WTC11 (cell line): ENCODE data around the gene BRD4.

Experiments
- CTCF ChIP-seq: fragments of 200-600 bp; IDR thresholded peaks from 2 replicates; pipeline ENCODE4 v1.8.0; 2022; ENCODE audit warnings: antibody characterized with exemption
- MAX ChIP-seq: sonication (generic); formaldehyde crosslinking; IDR thresholded peaks from 2 replicates; pipeline ENCODE4 v1.8.0; 2022; ENCODE audit warnings: mild to moderate bottlenecking, missing genetic modification reagents

- TF ChIP-seq CTCF (no peak), MAX (CRISPR knock-in tag) (no peak)
Observed at GRCh38 chr19:15244106-15244803, 88.1 kb downstream of the BRD4 start.
